ENCODE data around the gene AGAP1.

GRCh38 chr2:235859651-235860050 is 365.8 kb downstream of the AGAP1 start:
- TF ChIP-seq CTCF (IDR thresholded peaks at IDR 0.05) (no peak), POLR2A (IDR thresholded peaks at IDR 0.05) (no peak), EP300 (IDR thresholded peaks at IDR 0.05) (no peak)
